GM23338 (cell line): ENCODE measurements around the gene CTNND2.

Experiments used
- EZH2 ChIP-seq: fragments of 200-600 bp; sonication (generic); IDR thresholded peaks from one replicate; pipeline ENCODE4 v1.8.0; 2017; ENCODE audit warnings: antibody characterized with exemption, mild to moderate bottlenecking, low read depth; ENCODE audit not compliant: unreplicated experiment
- EZH2phosphoT487 ChIP-seq: fragments of 200-600 bp; sonication (generic); IDR thresholded peaks from one replicate; pipeline ENCODE4 v1.8.1; 2018; ENCODE audit warnings: antibody characterized with exemption; ENCODE audit not compliant: unreplicated experiment
- POLR2AphosphoS5 ChIP-seq: IDR thresholded peaks from 2 replicates; pipeline ENCODE4 v1.6.1; 2016; ENCODE audit warnings: antibody characterized with exemption, low read depth
- REST ChIP-seq: IDR thresholded peaks from one replicate; pipeline ENCODE4 v1.6.1; 2018; ENCODE audit warnings: antibody characterized with exemption; ENCODE audit not compliant: unreplicated experiment
- STAT1 ChIP-seq: IDR thresholded peaks from one replicate; pipeline ENCODE4 v1.6.1; 2016; ENCODE audit warnings: antibody characterized with exemption; ENCODE audit not compliant: unreplicated experiment
- TF ChIP-seq, protein P1 (sequence below), 2 experiments: fragments of 200-600 bp in 1 of 2; sonication (generic) in 1 of 2; conservative IDR thresholded peaks; 2 replicates each; pipeline versions ENCODE4 v1.5.1 to v1.6.1; 2016 to 2017; ENCODE audit warnings: antibody characterized with exemption in 2 of 2, low read depth in 2 of 2, mild to moderate bottlenecking in 2 of 2, moderate library complexity in 1 of 2

- TF ChIP-seq, protein P1, sequence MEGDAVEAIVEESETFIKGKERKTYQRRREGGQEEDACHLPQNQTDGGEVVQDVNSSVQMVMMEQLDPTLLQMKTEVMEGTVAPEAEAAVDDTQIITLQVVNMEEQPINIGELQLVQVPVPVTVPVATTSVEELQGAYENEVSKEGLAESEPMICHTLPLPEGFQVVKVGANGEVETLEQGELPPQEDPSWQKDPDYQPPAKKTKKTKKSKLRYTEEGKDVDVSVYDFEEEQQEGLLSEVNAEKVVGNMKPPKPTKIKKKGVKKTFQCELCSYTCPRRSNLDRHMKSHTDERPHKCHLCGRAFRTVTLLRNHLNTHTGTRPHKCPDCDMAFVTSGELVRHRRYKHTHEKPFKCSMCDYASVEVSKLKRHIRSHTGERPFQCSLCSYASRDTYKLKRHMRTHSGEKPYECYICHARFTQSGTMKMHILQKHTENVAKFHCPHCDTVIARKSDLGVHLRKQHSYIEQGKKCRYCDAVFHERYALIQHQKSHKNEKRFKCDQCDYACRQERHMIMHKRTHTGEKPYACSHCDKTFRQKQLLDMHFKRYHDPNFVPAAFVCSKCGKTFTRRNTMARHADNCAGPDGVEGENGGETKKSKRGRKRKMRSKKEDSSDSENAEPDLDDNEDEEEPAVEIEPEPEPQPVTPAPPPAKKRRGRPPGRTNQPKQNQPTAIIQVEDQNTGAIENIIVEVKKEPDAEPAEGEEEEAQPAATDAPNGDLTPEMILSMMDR (conservative IDR thresholded peaks at IDR 0.05; ENCODE audit: low read depth in 2 of 2) = no peak
- no peak for TF ChIP-seq EZH2
- no peak for TF ChIP-seq POLR2AphosphoS5
- no peak for TF ChIP-seq EZH2phosphoT487
- no peak for TF ChIP-seq STAT1
- TF ChIP-seq REST = no peak
Observed at GRCh38 chr5:10941900-10942299, 962.3 kb downstream of the CTNND2 start.
